Loucy (cell line): Measurements from ENCODE around the gene FLRT1.

Source experiments
- CTCF ChIP-seq: fragments of 200-600 bp; sonication (generic); conservative IDR thresholded peaks from 2 replicates; pipeline ENCODE4 v1.5.1; 2014; ENCODE audit warnings: mild to moderate bottlenecking, antibody characterized with exemption, low read length
- EZH2phosphoT487 ChIP-seq: fragments of 200-600 bp; IDR thresholded peaks from 2 replicates; pipeline ENCODE4 v1.6.1; 2018; ENCODE audit warnings: antibody characterized with exemption, mild to moderate bottlenecking, moderate library complexity, borderline replicate concordance

GRCh38 chr11:64019106-64020037 lies 16.4 kb upstream of the FLRT1 start:
- TF ChIP-seq CTCF (no peak), EZH2phosphoT487 (no peak)
